GM23338 (cell line): Measurements from ENCODE around the gene CIZ1. TPM values are rescaled to one million over a fixed set of nuclear protein-coding genes. Genes with fewer than 3 reads are reported as not detected.

Experiments used
- ATAC-seq: fragments of 200-7000 bp; cut with Tn5 transposase; 3 replicates; pipeline ENCODE4 v1.9.1; 2020
- DNase-seq: peaks from one replicate; pipeline ENCODE4 v3.0.0-alpha.2; 2015; ENCODE audit warnings: low spot score
- H2AFZ ChIP-seq: fragments of 200-600 bp; sonication (generic); 2 replicates; pipeline ENCODE4 v1.8.0; 2016; ENCODE audit warnings: antibody characterized with exemption, mild to moderate bottlenecking, moderate library complexity
- H3F3A ChIP-seq: fragments of 200-600 bp; sonication (generic); replicated peaks from 2 replicates; pipeline ENCODE4 v1.8.0; 2017; ENCODE audit warnings: antibody characterized with exemption, mixed run types, low read depth
- H3K27ac ChIP-seq: fragments of 200-600 bp; sonication (generic); 2 replicates; pipeline ENCODE4 v1.6.1; 2016; ENCODE audit warnings: low read depth
- H3K27me3 ChIP-seq: fragments of 200-600 bp; sonication (generic); 2 replicates; pipeline ENCODE4 v1.8.0; 2016; ENCODE audit warnings: mild to moderate bottlenecking, mixed run types, moderate library complexity; ENCODE audit not compliant: insufficient read depth
- H3K36me3 ChIP-seq: fragments of 200-600 bp; sonication (generic); 2 replicates; pipeline ENCODE4 v1.8.0; 2016; ENCODE audit warnings: mild to moderate bottlenecking; ENCODE audit not compliant: insufficient read depth
- H3K4me1 ChIP-seq: fragments of 200-600 bp; sonication (generic); 2 replicates; pipeline ENCODE4 v1.8.0; 2016; ENCODE audit warnings: mild to moderate bottlenecking, moderate library complexity; ENCODE audit not compliant: insufficient read depth
- H3K4me2 ChIP-seq: fragments of 200-600 bp; sonication (generic); 2 replicates; pipeline ENCODE4 v1.7.1; 2017; ENCODE audit warnings: mixed run types
- H3K4me3 ChIP-seq: fragments of 200-600 bp; sonication (generic); 2 replicates; pipeline ENCODE4 v1.6.1; 2016; ENCODE audit warnings: mixed run types
- H3K79me2 ChIP-seq: fragments of 200-600 bp; sonication (generic); replicated peaks from 2 replicates; pipeline ENCODE4 v1.8.0; 2017; ENCODE audit warnings: mild to moderate bottlenecking; ENCODE audit not compliant: insufficient read depth
- H3K9me2 ChIP-seq: fragments of 200-600 bp; sonication (generic); 2 replicates; pipeline ENCODE4 v1.8.0; 2017; ENCODE audit not compliant: insufficient read depth
- H4K20me1 ChIP-seq: fragments of 200-600 bp; sonication (generic); replicated peaks from 2 replicates; pipeline ENCODE4 v1.8.0; 2017; ENCODE audit warnings: mild to moderate bottlenecking; ENCODE audit not compliant: insufficient read depth
- H3K27ac Mint-ChIP-seq: 2 replicates; pipeline ENCODE4 v1.8.0; 2020; ENCODE audit warnings: inconsistent platforms, mild to moderate bottlenecking, moderate library complexity, mixed read lengths
- H3K27me3 Mint-ChIP-seq: 3 replicates; pipeline ENCODE4 v1.8.0; 2022; ENCODE audit warnings: low read depth, mild to moderate bottlenecking, moderate library complexity, mixed read lengths, inconsistent platforms; ENCODE audit not compliant: insufficient read depth, poor library complexity
- H3K36me3 Mint-ChIP-seq: 3 replicates; pipeline ENCODE4 v1.8.0; 2021; ENCODE audit warnings: low read depth, mild to moderate bottlenecking, inconsistent platforms, moderate library complexity, mixed read lengths
- H3K4me1 Mint-ChIP-seq: 3 replicates; pipeline ENCODE4 v1.8.0; 2020; ENCODE audit warnings: mild to moderate bottlenecking, inconsistent platforms, mixed read lengths
- H3K4me3 Mint-ChIP-seq: 3 replicates; pipeline ENCODE4 v1.8.0; 2021; ENCODE audit warnings: moderate library complexity, mild to moderate bottlenecking, inconsistent platforms, mixed read lengths
- H3K9me3 Mint-ChIP-seq: 3 replicates; pipeline ENCODE4 v1.8.0; 2020; ENCODE audit warnings: moderate library complexity, mild to moderate bottlenecking, inconsistent platforms, mixed read lengths
- CREB1 ChIP-seq: fragments of 250-450 bp; sonication (Bioruptor Pico); IDR thresholded peaks from 2 replicates; pipeline ENCODE4 v1.5.0; 2020; ENCODE audit warnings: low read depth, mild to moderate bottlenecking, moderate library complexity
- CTCF ChIP-seq, 2 experiments: fragments of 200-600 bp in 1 of 2; sonication (generic) in 1 of 2; conservative IDR thresholded peaks; 2 replicates each; pipeline versions ENCODE4 v1.5.1 to v1.6.1; 2016 to 2017; ENCODE audit warnings: antibody characterized with exemption in 2 of 2, low read depth in 2 of 2, mild to moderate bottlenecking in 2 of 2, moderate library complexity in 1 of 2
- EZH2 ChIP-seq: fragments of 200-600 bp; sonication (generic); IDR thresholded peaks from one replicate; pipeline ENCODE4 v1.8.0; 2017; ENCODE audit warnings: antibody characterized with exemption, mild to moderate bottlenecking, low read depth; ENCODE audit not compliant: unreplicated experiment
- EZH2phosphoT487 ChIP-seq: fragments of 200-600 bp; sonication (generic); IDR thresholded peaks from one replicate; pipeline ENCODE4 v1.8.1; 2018; ENCODE audit warnings: antibody characterized with exemption; ENCODE audit not compliant: unreplicated experiment
- JUNB ChIP-seq: IDR thresholded peaks from one replicate; pipeline ENCODE4 v1.6.1; 2016; ENCODE audit warnings: antibody characterized with exemption; ENCODE audit not compliant: unreplicated experiment
- NANOG ChIP-seq: IDR thresholded peaks from 2 replicates; pipeline ENCODE4 v1.6.1; 2016; ENCODE audit warnings: antibody characterized with exemption, borderline replicate concordance
- POLR2AphosphoS5 ChIP-seq: IDR thresholded peaks from 2 replicates; pipeline ENCODE4 v1.6.1; 2016; ENCODE audit warnings: antibody characterized with exemption, low read depth
- STAT1 ChIP-seq: IDR thresholded peaks from one replicate; pipeline ENCODE4 v1.6.1; 2016; ENCODE audit warnings: antibody characterized with exemption; ENCODE audit not compliant: unreplicated experiment
- ZNF114 ChIP-seq: fragments of 250-450 bp; sonication (Bioruptor Pico); IDR thresholded peaks from 2 replicates; pipeline ENCODE4 v1.5.0; 2020; ENCODE audit warnings: mild to moderate bottlenecking, moderate library complexity
- ZNF331 ChIP-seq: fragments of 250-450 bp; sonication (Bioruptor Pico); IDR thresholded peaks from 2 replicates; pipeline ENCODE4 v1.5.0; 2020; ENCODE audit warnings: low read depth, mild to moderate bottlenecking, moderate library complexity
- polyA plus RNA-seq: library from polyadenylated mRNA; unstranded; fragments of >200 nt; fragmentation: Nextera tagmentation; extraction: Ambion mirVana; gene quantifications from 2 replicates; pipeline ENCODE4 v1.2.1, GENCODE V29; 2016
- total RNA-seq: library from RNA; depleted of rRNA; stranded (reverse); fragments of >200 nt; shearing (Covaris generic); gene quantifications from 2 replicates; pipeline ENCODE4 v1.2.3, GENCODE V29; 2014
- TF ChIP-seq, protein P1 (sequence below): IDR thresholded peaks from one replicate; pipeline ENCODE4 v1.6.1; 2018; ENCODE audit warnings: antibody characterized with exemption; ENCODE audit not compliant: unreplicated experiment

CIZ1 gene
- total and polyA plus RNA-seq, 2 experiments from 2014 or later = 49.6 to 61.4 TPM

GRCh38 chr9:128218518-128219389 lies 27.4 kb upstream of the CIZ1 start:
- peak overlapping the region; percentile 45 for H3K4me3 ChIP-seq
- Mint-ChIP-seq H3K36me3 (peaks cover 24% of the 10 kb centered on the region), H3K4me3 (peak overlapping the region; percentile 72), H3K4me1 (peaks cover 13% of the 10 kb centered on the region), H3K9me3 (no peaks in the 10 kb centered on the region), H3K27ac (peak overlapping the region; percentile 94), H3K27me3 (peaks cover 15% of the 10 kb centered on the region)
- peaks cover 3% of the 10 kb centered on the region; the same call in 1 of the 2 replicates for H3K4me1 ChIP-seq
- 0 out of 2 replicates have a peak, but pooled peaks cover 6% of the 10 kb centered on the region for H3K36me3 ChIP-seq
- peaks cover 3% of the 10 kb centered on the region for H3F3A ChIP-seq
- no peaks in the 10 kb centered on the region for H3K27me3 ChIP-seq
- H4K20me1 ChIP-seq = no peaks in the 10 kb centered on the region; the same call in none of the 2 replicates
- H3K79me2 ChIP-seq = no peaks in the 10 kb centered on the region
- TF ChIP-seq JUNB (no peak), ZNF114 (CRISPR knock-in tag) (no peak), POLR2AphosphoS5 (peak; percentile 43; the same call in 1 of the 2 replicates), ZNF331 (no peak), EZH2phosphoT487 (no peak), CREB1 (peak; percentile 68), CTCF (conservative IDR thresholded peaks at IDR 0.05; ENCODE audit: low read depth in 2 of 2) (peak in 1 of 2 experiments; percentile 22; a peak in 1 of 4 replicates)
- TF ChIP-seq, protein P1, sequence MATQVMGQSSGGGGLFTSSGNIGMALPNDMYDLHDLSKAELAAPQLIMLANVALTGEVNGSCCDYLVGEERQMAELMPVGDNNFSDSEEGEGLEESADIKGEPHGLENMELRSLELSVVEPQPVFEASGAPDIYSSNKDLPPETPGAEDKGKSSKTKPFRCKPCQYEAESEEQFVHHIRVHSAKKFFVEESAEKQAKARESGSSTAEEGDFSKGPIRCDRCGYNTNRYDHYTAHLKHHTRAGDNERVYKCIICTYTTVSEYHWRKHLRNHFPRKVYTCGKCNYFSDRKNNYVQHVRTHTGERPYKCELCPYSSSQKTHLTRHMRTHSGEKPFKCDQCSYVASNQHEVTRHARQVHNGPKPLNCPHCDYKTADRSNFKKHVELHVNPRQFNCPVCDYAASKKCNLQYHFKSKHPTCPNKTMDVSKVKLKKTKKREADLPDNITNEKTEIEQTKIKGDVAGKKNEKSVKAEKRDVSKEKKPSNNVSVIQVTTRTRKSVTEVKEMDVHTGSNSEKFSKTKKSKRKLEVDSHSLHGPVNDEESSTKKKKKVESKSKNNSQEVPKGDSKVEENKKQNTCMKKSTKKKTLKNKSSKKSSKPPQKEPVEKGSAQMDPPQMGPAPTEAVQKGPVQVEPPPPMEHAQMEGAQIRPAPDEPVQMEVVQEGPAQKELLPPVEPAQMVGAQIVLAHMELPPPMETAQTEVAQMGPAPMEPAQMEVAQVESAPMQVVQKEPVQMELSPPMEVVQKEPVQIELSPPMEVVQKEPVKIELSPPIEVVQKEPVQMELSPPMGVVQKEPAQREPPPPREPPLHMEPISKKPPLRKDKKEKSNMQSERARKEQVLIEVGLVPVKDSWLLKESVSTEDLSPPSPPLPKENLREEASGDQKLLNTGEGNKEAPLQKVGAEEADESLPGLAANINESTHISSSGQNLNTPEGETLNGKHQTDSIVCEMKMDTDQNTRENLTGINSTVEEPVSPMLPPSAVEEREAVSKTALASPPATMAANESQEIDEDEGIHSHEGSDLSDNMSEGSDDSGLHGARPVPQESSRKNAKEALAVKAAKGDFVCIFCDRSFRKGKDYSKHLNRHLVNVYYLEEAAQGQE = peak; percentile 81
- no peaks in the 10 kb centered on the region for H3K9me2 ChIP-seq
- peak; percentile 99 for DNase-seq
- peak; percentile 95 for ATAC-seq
- H3K27ac ChIP-seq = no peak overlapping the region
- H3K4me2 ChIP-seq = peak overlapping the region; percentile 80
- H2AFZ ChIP-seq = no peak overlapping the region

DNA sequence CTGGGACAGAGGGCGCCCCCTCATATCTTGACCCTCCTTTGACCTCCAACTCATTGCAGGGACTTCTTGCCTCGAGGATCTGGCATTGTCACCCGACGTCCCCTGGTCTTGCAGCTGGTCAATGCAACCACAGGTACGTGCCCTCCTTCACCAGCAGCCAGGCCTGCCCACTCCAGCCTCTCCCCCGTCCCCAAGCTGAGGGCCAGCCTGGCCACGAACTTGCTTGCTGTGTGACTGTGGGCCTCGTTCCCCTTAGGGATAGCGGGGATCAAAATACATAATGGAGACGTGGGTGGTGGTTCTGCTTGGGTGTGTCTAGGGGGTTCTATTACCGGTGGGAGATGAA lies 26.8 kb upstream of the CIZ1 start:
- Histone ChIP-seq H4K20me1 (no peaks in the 10 kb centered on the region; the same call in none of the 2 replicates), H3K9me2 (no peaks in the 10 kb centered on the region), H3K4me2 (peak overlapping the region; percentile 80), H2AFZ (no peak overlapping the region), H3K4me1 (peaks cover 3% of the 10 kb centered on the region; the same call in 1 of the 2 replicates), H3K4me3 (peak overlapping the region; percentile 45), H3K79me2 (no peaks in the 10 kb centered on the region), H3K27ac (no peak overlapping the region), H3F3A (peaks cover 3% of the 10 kb centered on the region), H3K36me3 (0 out of 2 replicates have a peak, but pooled peaks cover 6% of the 10 kb centered on the region), H3K27me3 (no peaks in the 10 kb centered on the region)
- H3K9me3 Mint-ChIP-seq = no peaks in the 10 kb centered on the region
- peak overlapping the region; percentile 94 for H3K27ac Mint-ChIP-seq
- DNase-seq (no peak), ATAC-seq (peak; percentile 14)
- H3K27me3 Mint-ChIP-seq = peaks cover 15% of the 10 kb centered on the region
- H3K4me3 Mint-ChIP-seq = peak overlapping the region; percentile 72
- peaks cover 20% of the 10 kb centered on the region for H3K36me3 Mint-ChIP-seq
- peaks cover 13% of the 10 kb centered on the region for H3K4me1 Mint-ChIP-seq
- TF ChIP-seq STAT1 (no peak), CTCF (conservative IDR thresholded peaks at IDR 0.05; ENCODE audit: low read depth in 2 of 2) (no peak), NANOG (no peak), ZNF114 (CRISPR knock-in tag) (no peak), CREB1 (no peak), EZH2phosphoT487 (no peak), EZH2 (no peak), JUNB (no peak)
- TF ChIP-seq, protein P1 = no peak
